GM19452 (cell line): ENCODE measurements around the gene STYXL1.
"Not testable (repeated sequence)": the region's sequence is repeated elsewhere in the genome, so short reads cannot be mapped to it uniquely, and the experiment has no call there.

Source experiments
- ATAC-seq: cut with Tn5 transposase; IDR thresholded peaks from one replicate; pipeline ENCODE4 v1.9.1; 2021; ENCODE audit not compliant: unreplicated experiment

STYXL1 gene, protein sequence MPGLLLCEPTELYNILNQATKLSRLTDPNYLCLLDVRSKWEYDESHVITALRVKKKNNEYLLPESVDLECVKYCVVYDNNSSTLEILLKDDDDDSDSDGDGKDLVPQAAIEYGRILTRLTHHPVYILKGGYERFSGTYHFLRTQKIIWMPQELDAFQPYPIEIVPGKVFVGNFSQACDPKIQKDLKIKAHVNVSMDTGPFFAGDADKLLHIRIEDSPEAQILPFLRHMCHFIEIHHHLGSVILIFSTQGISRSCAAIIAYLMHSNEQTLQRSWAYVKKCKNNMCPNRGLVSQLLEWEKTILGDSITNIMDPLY

DNA sequence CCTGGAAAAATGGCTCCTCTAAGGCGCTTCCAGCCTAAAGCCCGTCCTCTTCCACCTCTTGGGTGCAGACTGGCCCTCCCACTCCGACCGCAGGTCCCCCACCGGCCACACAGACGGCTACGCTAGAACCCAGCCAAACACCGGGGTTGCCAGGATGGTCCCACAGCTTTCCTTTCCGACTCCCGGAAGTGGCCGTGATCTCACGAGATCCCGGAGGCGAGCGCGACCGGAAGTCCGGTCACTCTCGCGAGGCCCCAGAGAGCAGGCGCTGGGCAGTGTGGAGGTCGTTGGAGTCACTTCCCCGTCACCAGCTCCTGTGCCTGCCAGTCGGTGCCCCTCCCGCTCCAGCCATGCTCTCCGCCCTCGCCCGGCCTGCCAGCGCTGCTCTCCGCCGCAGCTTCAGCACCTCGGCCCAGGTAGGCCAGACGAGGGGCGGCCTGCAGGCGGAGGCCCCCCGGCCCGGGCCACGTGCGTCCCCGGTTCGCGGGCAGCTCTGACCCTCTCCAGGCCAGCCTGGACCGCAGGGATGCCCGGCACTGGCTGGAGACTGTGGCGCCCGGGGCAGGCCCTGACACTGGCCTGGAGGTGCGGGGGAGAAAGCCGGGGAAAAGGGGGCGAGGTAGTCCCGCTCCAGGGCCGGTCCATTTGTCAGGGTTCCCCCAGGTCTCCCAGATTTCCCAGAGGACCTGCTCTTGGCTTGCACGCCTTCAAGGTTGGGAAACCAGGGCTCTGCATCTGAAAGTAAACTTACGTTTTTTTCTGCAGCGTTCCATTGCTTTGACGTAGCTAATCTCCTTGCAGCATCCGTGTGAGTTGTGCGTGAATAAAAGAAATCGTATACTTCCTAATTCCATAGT, at the start of gene STYXL1, which contains the start of gene MDH2:
TSS of gene STYXL1 (minus strand) at position 190 of the 857 bp plus-strand sequence. CDS start 17,477 bp downstream, outside the sequence.
TSS of gene MDH2 (plus strand) at position 296 of the 857 bp plus-strand sequence. CDS start at position 351, 55 bp downstream.
- ATAC-seq, result peak; percentile 96

GRCh38 chr7:76095908-76096307, 48.1 kb upstream of the STYXL1 start:
- ATAC-seq, result no peak

DNA sequence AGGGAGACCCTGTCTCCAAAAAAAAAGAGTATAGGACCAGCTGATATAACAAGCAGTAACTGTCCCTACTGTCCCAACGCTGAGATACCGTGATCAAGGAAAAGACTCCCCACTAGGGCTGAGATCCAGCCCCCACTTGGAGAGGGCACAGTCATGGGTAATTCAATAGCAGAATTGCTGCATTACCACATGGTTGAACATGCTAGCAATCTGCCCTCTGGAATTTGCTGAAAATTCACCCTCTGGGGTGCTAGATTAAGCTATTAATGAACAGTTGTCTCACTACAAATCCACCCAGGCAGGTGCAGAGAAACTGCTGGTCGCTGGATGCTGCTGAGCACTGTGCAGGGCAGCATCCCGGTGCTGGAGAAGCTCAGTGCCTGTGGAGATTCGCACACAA, 46.5 kb upstream of the STYXL1 start:
- not testable (repeated sequence) for ATAC-seq

DNA sequence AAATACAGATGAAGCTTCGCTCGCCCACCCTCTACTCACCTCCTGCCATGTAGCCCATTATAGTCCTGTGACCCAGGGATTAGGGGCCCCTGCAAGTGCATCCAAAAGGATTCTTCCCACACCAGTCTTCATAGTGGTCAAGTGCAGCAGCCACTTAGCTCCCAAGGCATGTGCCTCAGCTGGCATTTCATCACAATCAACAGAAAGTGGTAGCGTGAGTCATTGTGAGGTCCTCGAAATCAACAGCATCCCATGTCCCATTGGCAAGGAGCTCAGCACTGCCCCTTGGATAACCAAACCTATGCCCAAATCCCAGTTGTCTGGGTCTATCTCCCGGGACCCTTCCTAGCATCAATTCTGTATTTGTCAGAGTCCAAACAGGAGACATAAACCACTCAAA, 45.7 kb upstream of the STYXL1 start:
- not testable (repeated sequence) for ATAC-seq

- ATAC-seq, result no peak
Measured at GRCh38 chr7:76091506-76091905, 43.7 kb upstream of the STYXL1 start.

GRCh38 chr7:76089865-76090475, 42.2 kb upstream of the STYXL1 start:
- no peak for ATAC-seq

- not testable (repeated sequence) for ATAC-seq
Measured at GRCh38 chr7:76087362-76087791, 39.6 kb upstream of the STYXL1 start.

- ATAC-seq, result no peak
Measured at GRCh38 chr7:76086070-76086469, 38.3 kb upstream of the STYXL1 start.

GRCh38 chr7:76084115-76084514, 36.3 kb upstream of the STYXL1 start:
- not testable (repeated sequence) for ATAC-seq

DNA sequence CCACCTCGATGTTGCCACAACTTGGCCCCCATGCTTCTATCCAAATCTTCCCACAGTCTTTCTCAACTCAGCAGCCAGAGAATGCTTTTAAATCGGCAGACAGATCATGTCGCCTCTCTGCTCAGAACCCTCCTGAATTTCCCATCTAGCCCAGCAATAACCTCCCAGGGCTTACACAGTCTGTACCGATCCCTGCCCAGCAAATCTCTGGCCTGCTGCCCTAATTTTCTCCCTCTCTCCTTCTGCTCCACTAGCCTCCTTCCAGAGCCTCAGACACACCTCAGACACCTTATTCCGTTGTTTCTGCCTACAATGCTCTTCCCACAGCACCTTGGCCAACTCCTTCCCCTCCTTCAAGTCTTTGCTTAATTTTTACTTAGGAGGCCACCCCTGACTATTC, 32.4 kb upstream of the STYXL1 start:
- no peak for ATAC-seq

GRCh38 chr7:76077435-76077834, 29.6 kb upstream of the STYXL1 start:
- ATAC-seq, result no peak

DNA sequence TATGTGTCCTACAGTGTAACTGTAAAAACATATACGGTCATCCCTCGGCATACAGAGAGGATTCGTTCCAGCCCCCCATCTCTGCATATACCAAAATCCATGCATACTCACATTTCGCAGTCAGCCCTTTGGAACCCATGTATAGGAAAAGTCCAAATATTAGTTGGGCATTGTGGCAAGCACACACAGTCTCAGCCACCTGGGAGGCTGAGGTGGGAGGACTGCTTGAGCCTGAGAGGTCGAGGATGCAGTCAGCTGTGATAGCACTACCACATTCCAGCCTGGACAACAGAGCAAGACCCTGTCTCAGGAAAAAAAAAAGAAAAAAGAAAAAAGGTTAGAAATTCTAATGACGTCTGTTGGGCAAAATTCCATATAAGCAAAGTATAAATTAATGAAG, 29.2 kb upstream of the STYXL1 start:
- ATAC-seq, result no peak

DNA sequence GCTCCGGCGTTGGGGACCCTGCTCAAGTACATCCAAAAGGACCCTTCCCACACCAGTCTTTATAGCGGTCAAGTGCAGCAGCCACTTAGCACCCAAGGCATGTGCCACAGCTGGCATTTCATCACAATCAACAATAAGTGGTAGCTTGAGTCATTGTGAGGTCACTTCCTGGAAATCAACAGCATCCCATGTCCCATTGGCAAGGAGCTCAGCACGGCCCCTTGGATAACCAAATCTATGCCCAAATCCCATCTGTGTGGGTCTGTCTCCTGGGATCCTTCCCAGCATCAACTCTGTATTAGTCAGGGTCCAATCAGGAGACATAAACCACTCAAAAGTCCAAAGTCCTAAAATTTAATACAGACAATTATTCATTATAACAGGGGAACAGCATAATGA, 27.2 kb upstream of the STYXL1 start:
- ATAC-seq, result no peak

DNA sequence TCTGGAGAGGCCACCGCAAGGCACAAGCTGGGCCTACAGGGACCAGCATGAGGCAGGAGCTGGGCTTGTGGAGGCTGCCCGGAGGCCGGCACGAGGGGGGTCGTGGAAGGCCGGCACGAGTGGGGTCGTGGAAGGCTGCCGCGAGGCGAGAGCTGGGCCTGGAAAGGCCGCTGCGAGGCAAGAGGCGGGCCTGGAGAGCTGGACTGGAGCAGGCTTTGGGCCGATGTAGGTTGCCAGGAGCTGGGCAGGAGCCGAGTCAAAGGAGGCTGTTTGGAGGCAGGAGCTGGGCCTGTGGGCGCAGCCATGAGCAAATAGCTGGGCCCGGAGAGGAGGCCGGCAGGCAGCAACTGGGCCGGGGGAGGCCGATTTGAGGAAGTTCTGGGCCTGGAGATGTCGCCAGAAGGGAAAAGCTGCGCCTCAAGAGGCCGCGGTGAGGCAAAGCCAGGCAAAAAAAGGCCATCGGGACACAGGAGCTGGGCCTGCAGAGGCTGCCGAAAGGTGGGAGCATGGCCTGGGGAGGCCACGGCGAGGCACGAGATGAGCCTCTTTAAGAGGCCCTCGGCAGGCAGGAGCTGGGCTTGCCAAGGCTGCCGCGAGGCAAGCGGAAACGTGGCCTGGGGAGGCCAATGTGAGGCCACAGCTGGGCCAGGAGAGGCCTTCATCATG, 26.6 kb upstream of the STYXL1 start:
- no peak for ATAC-seq

GRCh38 chr7:76073335-76073990, 25.7 kb upstream of the STYXL1 start:
- ATAC-seq, result no peak

DNA sequence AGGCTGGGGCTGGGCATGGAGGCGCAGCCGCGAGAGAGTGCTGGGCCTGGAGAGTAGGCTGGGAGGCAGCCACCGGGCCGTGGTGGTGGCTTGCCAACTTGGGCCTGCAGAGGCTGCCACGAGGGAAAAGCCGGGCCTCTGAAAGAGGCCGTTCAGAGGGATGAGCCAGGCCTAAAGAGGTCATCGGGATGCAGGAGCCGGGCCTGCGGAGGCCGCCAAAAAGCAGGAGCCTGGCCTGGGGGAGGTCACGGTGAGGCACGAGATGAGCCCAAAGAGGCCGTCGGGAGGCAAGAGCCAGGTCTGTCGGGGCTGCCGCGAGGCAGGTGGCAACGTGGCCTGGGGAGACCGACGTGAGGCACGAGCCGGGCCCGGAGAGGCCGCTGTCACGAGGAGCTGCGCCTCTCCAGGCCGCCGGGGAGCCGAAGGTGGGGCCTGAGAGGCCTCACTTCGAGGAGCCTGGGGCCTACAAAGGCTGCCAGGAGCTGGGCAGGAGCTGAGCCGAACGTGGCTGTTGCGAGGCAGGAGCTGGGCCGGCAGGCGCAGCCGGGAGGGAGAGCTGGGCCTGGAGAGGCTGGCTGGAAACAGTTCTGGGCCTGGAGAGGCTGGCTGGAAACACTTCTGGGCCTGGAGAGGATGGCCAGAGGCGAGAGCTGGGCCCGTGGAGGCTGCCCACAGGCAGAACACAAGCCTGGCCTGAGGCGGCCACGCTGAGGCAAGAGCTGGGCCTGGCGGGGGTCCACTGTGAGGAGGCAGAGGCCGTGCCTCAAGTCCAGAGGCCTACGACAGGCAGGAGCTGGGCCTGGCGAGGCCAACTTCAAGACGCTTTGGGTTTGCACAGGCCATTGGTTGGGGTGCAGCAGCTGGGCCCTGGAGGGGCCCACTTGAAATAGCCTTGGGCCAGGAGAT, 24.7 kb upstream of the STYXL1 start:
- no peak for ATAC-seq

GRCh38 chr7:76071316-76072242, 23.8 kb upstream of the STYXL1 start:
- ATAC-seq, result no peak

- no peak for ATAC-seq
Measured at GRCh38 chr7:76069238-76069638, 21.4 kb upstream of the STYXL1 start.
